NK-92 (cell line): ENCODE measurements around the gene PRRG4.
"Not testable (repeated sequence)": the region's sequence is repeated elsewhere in the genome, so short reads cannot be mapped to it uniquely, and the experiment has no call there.

Experiments
- DNase-seq: peaks from one replicate; lab custom pipeline; 2025; ENCODE audit not compliant: unreplicated experiment; lab: John Stamatoyannopoulos, UW

PRRG4 gene

DNA sequence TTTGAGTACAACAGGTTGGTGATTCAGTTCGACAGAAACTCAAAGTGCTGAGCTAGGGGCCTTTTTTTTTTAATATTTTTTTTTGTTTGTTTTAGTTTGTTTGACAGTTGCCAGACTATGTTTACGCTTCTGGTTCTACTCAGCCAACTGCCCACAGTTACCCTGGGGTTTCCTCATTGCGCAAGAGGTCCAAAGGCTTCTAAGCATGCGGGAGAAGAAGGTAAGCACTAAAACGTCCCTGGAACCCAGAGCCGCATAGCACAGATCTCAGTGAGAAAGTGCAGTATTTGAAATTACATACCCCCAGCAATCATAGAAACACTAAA lies 649 bp downstream of the PRRG4 start:
- DNase-seq, result no peak

DNA sequence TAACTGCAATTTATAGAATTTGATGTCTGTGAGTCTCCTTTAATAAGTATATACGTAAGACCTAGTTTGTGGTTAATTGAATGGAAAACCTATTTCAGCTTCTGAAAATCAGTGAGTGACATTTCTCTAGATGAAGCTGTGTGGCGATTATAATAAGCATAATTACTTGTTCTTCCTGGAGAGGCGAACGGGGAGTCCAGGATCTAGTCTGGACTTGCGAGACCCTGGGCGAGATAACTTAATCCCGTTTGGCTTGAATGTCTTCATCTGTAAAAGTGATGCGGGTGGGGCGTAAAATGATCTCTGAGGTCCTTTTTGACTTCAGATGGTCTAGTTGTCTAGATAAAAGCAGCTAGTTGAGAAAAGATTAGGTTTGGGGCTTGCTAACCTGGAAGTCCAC lies 1.1 kb downstream of the PRRG4 start:
- no peak for DNase-seq

DNA sequence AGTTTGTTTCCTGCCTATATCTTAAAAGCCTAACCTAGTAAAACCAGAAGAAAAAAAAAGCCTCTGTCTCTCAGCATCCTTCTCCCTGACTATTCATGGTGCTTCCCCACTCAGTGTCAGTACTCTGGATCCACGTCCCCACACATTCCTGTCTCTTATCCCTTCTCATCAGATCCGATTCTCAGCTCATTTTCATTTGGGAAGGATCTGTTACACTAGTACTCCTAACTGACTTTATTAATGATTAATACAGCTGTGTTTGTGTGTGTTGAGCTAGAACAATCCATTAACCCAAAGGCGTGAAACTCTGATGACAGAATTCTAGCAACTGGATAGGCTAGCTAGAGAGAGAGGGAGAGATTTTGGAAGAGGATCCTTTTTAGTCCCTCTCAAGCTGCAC lies 1.5 kb downstream of the PRRG4 start:
- DNase-seq, result no peak

DNA sequence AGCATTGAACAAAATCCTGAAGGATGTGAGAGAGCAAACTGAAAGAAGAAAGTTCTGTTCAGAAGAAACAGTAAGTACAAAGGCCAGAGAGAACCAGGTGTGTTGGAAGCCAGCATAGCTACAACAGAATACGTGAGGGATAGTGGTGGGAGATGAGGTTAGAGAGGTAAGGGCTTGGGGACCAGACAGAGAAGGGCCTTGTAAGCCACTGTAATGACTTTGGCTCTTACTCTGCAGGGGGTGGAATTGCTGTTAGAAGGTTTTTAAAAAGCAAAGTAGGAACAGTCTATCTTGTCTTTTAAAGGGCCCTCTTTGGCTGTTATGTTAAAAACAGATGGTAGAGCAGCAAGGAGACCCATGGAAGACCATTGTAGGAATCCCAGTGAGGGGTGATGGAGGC lies 4.2 kb downstream of the PRRG4 start:
- no peak for DNase-seq

- DNase-seq, result no peak
Measured at GRCh38 chr11:32836946-32837345, 7.2 kb downstream of the PRRG4 start.

GRCh38 chr11:32838505-32839274 lies 9.0 kb downstream of the PRRG4 start:
- DNase-seq, result no peak

- DNase-seq, result no peak
Measured at GRCh38 chr11:32839308-32839707, 9.6 kb downstream of the PRRG4 start.

DNA sequence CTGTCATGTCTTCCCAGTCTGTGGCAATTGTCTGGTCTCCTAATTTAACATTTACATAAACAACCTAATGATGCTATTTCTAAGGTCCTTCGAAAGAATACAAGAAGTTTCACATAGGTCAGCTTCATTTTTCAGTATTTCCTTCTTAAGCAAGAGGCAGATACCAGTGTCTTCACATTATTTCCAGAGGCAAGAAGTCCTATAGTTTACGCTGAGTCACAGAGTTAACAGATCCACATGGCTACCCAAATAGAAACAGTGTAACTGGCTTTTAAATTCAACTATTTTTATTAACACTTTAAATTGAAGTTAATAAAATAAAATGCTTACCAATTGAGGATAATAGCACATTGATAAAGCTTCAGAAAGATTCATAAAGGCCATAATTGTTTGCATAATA lies 10.9 kb downstream of the PRRG4 start:
- no peak for DNase-seq

DNA sequence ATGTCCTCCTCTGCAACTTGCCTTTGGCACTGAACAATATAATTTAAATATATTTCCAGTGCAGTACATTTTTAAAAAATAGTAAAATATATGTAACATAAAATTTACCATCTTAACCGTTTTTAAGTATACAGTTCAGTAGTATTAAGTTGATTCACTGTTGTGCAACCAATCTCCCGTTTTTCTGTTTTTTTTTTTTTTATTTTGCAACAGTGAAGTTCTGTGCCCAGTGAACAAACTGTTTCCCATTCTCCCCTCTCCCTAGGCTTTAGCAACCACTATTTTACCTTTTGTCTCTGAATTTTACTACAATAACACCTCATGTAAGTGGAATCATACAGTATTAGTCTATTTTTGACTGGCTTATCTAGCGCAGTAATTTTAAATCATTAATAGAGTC lies 13.8 kb downstream of the PRRG4 start:
- DNase-seq, result no peak

DNA sequence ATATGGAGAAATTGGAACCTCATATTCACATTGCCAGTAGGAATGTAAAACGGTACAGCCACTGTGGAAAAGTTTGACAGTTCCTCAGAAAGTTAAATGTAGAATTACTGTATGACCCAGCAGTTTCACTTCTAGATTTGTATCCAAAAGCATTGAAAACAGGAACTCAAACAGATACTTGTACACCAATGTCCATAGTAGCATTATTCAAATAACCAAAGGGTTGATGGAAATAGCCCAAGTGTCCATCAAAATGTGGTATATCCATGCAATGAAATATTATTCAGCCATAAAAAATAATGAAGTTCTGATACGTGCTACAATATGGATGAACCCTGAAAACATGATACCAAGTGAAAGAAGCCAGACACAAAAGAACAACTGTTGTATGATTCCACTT lies 17.8 kb downstream of the PRRG4 start:
- no peak for DNase-seq

DNA sequence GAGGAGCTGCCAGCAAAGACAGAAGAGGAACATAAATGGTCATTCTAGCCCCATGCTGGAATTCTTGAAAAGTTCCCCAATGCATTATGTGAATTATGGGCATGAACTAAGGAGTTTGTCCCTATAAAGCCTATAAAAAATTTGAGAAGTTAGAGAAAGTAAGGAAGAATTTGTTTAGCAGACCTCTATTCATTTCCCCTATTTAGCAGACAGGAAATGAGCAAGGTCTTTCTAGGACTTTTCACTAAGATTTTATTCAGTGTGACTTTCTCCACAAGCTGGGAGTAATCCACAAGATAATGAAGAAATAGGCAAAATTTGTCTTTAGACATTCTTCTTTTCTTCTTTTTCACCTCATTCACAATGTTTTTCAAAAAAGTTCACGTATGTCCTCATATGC lies 20.0 kb downstream of the PRRG4 start:
- DNase-seq, result no peak

- DNase-seq, result no peak
Measured at GRCh38 chr11:32851251-32851650, 21.5 kb downstream of the PRRG4 start.

GRCh38 chr11:32852207-32852606 lies 22.5 kb downstream of the PRRG4 start:
- no peak for DNase-seq

DNA sequence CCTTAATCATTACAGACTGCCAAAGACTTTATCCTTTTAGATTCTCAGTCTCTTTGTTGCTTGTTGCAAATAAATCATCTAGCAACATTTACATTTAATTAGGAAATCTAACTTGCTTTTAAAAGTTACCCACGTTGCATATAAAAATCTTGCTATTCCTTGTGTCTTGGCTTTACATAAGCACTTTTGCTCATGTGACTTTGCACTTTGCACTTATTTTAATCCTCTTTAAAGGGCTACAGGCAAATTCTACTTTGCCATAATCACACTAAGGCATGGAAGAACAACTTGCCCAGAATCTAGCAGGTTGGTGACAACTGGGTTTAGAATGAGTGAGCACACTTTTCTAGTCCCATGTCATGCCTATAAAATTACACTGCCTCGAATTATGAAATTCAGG lies 25.9 kb downstream of the PRRG4 start:
- DNase-seq, result no peak

DNA sequence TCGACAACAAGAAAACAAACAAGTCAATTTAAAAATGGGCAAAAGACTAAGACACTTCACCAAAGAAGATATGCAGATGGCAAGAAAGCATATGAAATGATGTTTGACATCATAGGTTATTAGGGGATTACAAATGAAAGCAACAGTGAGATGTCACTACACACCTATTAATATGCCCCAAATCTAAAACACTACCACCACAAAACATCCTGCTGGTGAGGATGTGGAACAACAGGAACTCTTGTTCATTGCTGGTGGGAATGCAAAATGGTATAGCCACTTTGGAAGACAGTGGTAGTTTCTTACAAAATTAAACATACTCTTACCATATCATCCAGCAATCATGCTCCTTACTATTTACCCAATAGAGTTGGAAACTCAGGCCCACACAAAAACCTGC lies 29.0 kb downstream of the PRRG4 start:
- no peak for DNase-seq

- DNase-seq, result no peak
Measured at GRCh38 chr11:32861850-32862577, 32.3 kb downstream of the PRRG4 start.

DNA sequence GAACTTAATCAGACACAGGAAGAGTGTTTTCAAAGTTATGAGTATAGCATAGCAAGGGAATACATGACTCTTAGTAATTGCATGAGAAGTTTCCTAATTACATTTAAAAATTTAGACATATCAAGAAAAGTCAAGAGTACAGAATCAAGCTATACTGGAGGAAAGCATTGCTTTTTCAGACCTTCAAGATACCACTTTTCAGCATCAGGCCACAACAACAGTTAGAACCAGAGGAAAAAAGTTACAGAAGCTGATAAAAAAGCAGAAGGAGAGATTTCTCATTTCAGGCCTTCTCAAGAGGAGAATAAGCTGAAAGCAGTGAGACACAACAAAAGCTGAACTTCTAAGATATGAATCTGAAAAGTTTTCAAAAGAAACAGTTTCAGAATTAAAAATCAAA lies 34.8 kb downstream of the PRRG4 start:
- no peak for DNase-seq

GRCh38 chr11:32868752-32869151 lies 39.0 kb downstream of the PRRG4 start:
- not testable (repeated sequence) for DNase-seq

DNA sequence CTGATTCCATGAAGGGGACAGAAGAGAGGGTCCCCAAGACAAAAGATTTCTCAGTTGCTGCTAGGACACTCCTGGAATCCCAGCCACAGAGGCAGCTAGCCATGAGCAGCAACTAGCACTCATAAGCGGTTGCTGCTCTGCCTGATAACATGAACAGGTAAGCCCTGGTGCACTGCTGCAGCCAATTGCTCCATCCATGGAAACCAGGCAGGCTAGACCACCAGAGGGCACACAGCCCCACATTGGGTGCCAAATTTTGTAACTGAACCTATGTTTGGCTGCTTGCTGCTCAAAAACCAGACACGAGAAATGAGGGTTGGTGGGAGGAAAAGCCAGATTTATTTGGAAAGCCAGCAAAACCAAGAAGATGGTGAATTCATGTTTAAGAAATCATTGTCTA lies 40.9 kb downstream of the PRRG4 start:
- no peak for DNase-seq

GRCh38 chr11:32874132-32874531 lies 44.4 kb downstream of the PRRG4 start:
- no peak for DNase-seq

- DNase-seq, result no peak
Measured at GRCh38 chr11:32881286-32881685, 51.6 kb downstream of the PRRG4 start.

DNA sequence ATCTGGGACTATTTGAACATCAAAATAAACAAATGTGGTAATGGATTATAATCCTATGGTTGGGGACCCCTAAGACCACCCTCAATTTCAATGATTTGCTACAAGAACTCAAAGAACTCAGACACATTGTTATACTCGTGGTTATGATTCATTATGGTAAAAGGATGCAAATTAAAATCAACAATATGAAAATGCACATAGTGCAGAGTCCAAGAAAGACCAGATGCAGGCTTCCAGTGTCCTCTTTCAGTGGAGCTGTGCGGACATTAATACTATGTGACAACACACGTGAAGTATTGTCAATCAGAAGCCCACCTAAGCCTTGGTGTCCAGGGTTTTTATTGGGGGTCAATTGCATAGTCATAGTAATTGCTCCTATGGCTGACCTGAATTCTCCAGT lies 53.7 kb downstream of the PRRG4 start:
- no peak for DNase-seq

DNA sequence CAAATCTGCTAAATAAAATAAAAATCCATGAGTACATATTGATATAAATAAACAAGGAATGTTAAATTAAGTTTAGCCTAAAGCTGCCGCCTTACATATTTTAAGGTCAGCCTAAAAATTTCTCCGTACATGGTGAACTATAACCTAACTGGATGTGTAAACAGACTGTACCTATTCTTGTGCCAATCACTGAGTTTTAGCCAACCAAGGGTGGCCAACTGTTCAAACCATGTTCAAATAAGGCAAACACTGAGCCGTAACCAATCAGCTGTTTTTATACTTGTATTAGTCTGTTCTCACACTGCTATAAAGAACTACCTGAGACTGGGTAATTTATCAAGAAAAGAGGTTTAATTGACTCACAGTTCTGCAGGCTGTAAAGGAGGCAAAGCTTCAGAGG lies 54.3 kb downstream of the PRRG4 start:
- DNase-seq, result no peak
